Mesothelial cell of epicardium (in vitro differentiated cells): ENCODE data around the gene RFPL3. TPM values are rescaled to one million over a fixed set of nuclear protein-coding genes. Genes with fewer than 3 reads are reported as not detected.

Source experiments
- DNase-seq, 2 experiments: peaks; one replicate each; pipeline ENCODE4 v3.0.0; 2021; ENCODE audit warnings: low spot score in 2 of 2; ENCODE audit not compliant: unreplicated experiment in 2 of 2
- H3K27ac Mint-ChIP-seq: 2 replicates; pipeline ENCODE4 v1.8.0; 2021; ENCODE audit warnings: mixed read lengths
- H3K27me3 Mint-ChIP-seq: 2 replicates; pipeline ENCODE4 v1.8.0; 2021; ENCODE audit warnings: low read depth, mixed read lengths
- H3K36me3 Mint-ChIP-seq: 2 replicates; pipeline ENCODE4 v1.8.0; 2021; ENCODE audit warnings: mixed read lengths
- H3K4me1 Mint-ChIP-seq: 2 replicates; pipeline ENCODE4 v1.8.0; 2021; ENCODE audit warnings: mixed read lengths
- H3K4me3 Mint-ChIP-seq: 2 replicates; pipeline ENCODE4 v1.8.0; 2021; ENCODE audit warnings: mild to moderate bottlenecking, moderate library complexity, mixed read lengths
- H3K9me3 Mint-ChIP-seq: 2 replicates; pipeline ENCODE4 v1.8.0; 2021; ENCODE audit warnings: mixed read lengths
- total RNA-seq: library from RNA; stranded (reverse); gene quantifications from 3 replicates; pipeline ENCODE4 v1.2.1, GENCODE V29; 2021
- TF ChIP-seq, protein P1 (sequence below): fragments of 200-600 bp; sonication (generic); IDR thresholded peaks from one replicate; pipeline ENCODE4 v1.5.0; 2021; ENCODE audit warnings: antibody characterized with exemption; ENCODE audit not compliant: unreplicated experiment

The RFPL3 gene
- total RNA-seq, 1 donor from 2014 or later, result not detected

DNA sequence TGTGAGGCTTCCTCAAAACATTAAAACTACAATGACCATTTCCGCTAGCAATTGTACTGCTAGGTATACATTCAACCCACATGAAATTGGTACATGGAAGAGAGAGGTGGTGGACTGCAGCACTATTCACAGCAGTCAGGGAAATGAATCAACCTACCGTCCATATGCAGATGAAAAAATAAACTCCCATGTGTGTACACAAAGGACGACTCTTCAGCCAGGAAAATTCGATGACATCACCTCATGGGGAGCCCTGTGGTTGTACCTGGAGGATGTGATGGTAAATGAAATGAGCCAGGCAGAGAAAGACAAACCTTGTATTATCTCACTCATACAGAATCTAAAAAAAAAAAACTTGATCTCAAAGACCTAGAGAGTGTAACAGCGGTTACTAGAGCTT is 23.3 kb downstream of the RFPL3 start:
- Mint-ChIP-seq H3K4me3 (no peak overlapping the region), H3K27ac (no peak overlapping the region), H3K27me3 (peaks cover 3% of the 10 kb centered on the region), H3K4me1 (no peaks in the 10 kb centered on the region), H3K9me3 (no peaks in the 10 kb centered on the region), H3K36me3 (peaks cover 2% of the 10 kb centered on the region)
- TF ChIP-seq, protein P1, sequence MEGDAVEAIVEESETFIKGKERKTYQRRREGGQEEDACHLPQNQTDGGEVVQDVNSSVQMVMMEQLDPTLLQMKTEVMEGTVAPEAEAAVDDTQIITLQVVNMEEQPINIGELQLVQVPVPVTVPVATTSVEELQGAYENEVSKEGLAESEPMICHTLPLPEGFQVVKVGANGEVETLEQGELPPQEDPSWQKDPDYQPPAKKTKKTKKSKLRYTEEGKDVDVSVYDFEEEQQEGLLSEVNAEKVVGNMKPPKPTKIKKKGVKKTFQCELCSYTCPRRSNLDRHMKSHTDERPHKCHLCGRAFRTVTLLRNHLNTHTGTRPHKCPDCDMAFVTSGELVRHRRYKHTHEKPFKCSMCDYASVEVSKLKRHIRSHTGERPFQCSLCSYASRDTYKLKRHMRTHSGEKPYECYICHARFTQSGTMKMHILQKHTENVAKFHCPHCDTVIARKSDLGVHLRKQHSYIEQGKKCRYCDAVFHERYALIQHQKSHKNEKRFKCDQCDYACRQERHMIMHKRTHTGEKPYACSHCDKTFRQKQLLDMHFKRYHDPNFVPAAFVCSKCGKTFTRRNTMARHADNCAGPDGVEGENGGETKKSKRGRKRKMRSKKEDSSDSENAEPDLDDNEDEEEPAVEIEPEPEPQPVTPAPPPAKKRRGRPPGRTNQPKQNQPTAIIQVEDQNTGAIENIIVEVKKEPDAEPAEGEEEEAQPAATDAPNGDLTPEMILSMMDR, result no peak
- no peak for DNase-seq

DNA sequence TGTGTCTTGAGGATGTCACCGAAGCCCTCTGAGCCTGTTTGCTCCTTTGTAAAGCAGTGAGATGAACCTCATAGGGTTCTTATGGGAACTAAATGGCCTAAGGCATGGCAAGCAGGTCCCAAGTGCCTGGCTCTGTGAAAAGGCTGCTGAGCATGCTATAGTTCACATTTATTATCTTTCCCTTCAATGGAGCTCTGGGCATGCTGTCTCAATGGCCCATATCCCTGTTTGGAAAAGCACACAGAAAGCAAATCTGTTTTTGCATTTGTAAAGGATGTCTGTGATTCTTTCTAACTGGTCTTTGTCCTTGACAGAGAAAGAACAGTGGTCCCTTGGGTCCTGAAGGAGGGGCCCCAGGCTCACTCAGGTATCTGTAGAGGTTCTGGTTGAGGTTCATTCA is 28.0 kb downstream of the RFPL3 start:
- no peaks in the 10 kb centered on the region for H3K9me3 Mint-ChIP-seq
- no peak overlapping the region for H3K27ac Mint-ChIP-seq
- H3K4me1 Mint-ChIP-seq, result no peaks in the 10 kb centered on the region
- TF ChIP-seq, protein P1, result no peak
- no peak for DNase-seq
- H3K4me3 Mint-ChIP-seq, result no peak overlapping the region
- peaks cover 20% of the 10 kb centered on the region for H3K36me3 Mint-ChIP-seq
- H3K27me3 Mint-ChIP-seq, result no peaks in the 10 kb centered on the region

DNA sequence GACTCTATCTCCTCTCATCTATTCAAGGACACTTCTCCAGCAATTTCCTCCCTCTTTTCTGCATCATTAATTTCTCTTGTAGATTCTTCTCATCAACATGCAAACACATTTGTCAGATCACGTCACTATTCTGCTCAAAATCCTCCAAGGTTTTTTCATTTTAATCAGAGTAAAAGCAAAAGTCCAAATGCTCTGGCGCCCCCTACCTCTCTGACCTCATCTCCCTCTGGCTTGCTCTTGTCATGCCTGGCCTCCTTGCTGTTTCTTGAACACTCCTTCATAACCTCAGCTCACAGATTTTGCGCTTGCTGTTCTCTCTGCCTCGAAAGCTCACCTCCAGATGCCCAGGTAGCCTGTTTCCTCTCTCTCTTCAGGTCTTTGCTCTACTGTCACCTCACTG is 32.0 kb downstream of the RFPL3 start:
- H3K27ac Mint-ChIP-seq, result no peak overlapping the region
- H3K36me3 Mint-ChIP-seq, result peaks cover 36% of the 10 kb centered on the region
- TF ChIP-seq, protein P1, result no peak
- no peaks in the 10 kb centered on the region for H3K4me1 Mint-ChIP-seq
- no peaks in the 10 kb centered on the region for H3K27me3 Mint-ChIP-seq
- DNase-seq, result no peak
- no peaks in the 10 kb centered on the region for H3K9me3 Mint-ChIP-seq
- H3K4me3 Mint-ChIP-seq, result no peak overlapping the region

DNA sequence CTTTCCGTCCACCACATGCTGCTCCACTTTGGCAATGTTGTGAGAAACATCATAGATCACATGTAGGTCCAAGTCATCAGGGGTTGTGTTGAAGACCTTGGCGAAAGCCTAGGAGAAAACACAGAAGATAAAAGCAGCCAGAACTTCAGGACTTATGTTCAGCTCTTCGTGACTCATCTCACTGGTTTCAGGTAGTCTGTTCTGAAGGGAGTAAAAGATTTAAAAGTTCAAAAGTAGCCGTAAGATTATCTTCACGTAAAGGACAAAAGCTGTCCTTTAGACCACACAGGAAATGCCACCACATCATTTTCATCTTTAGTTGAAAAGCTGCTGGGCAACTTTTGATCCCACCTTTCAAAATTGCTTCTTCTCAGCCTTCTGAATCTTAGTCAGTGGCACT is 37.4 kb downstream of the RFPL3 start:
- DNase-seq, result no peak
- Mint-ChIP-seq H3K4me1 (no peaks in the 10 kb centered on the region), H3K4me3 (no peak overlapping the region), H3K9me3 (no peaks in the 10 kb centered on the region), H3K27ac (no peak overlapping the region), H3K27me3 (no peaks in the 10 kb centered on the region), H3K36me3 (peaks cover 41% of the 10 kb centered on the region)
- TF ChIP-seq, protein P1, result no peak

DNA sequence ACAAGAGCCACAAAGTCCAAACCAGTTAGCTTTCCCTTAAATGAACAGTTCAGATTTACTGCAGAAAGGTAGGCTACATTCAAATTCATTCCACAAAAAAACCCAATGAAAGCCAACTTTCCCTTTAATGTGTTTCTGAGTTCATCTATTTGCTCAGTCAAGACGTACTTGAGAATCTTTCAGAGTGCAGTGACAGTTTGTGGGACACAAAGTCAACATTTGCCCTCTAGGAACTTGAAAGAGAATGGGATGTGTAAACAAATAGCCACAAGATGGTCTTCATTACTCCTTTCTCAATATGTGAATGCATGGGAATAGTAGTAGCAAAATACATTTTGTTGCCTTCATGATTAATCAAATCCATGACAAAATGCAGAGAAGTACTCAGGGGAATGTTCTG is 38.6 kb downstream of the RFPL3 start:
- no peaks in the 10 kb centered on the region for H3K9me3 Mint-ChIP-seq
- H3K27ac Mint-ChIP-seq, result no peak overlapping the region
- no peak for DNase-seq
- no peak overlapping the region for H3K4me3 Mint-ChIP-seq
- no peaks in the 10 kb centered on the region for H3K27me3 Mint-ChIP-seq
- TF ChIP-seq, protein P1, result no peak
- H3K36me3 Mint-ChIP-seq, result peaks cover 43% of the 10 kb centered on the region
- H3K4me1 Mint-ChIP-seq, result no peaks in the 10 kb centered on the region

DNA sequence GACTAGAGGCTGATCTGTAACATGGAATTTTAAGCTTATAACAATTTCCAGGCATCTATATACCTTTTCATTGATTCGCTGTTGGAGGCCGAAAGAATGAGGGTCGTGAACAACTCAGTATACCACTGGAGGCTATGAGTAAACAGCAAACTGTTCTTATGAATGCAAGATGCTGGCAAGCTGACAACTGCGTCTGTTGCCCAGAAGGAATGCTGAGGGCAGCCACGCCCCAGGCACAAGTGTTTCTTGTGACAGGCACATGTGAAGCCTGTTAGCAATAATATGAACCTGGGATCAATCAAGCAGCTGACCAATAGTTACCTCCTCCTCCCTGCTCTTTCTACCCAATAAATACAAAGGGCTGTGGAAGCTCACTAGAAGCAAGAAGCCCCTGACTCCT is 39.1 kb downstream of the RFPL3 start:
- TF ChIP-seq, protein P1, result no peak
- Mint-ChIP-seq H3K36me3 (peaks cover 46% of the 10 kb centered on the region), H3K4me3 (no peak overlapping the region), H3K27me3 (no peaks in the 10 kb centered on the region), H3K9me3 (no peaks in the 10 kb centered on the region), H3K27ac (no peak overlapping the region), H3K4me1 (no peaks in the 10 kb centered on the region)
- DNase-seq, result no peak
